Right lung (tissue), 5 donors: Measurements from ENCODE around the gene SP6. TPM values are rescaled to one million over a fixed set of nuclear protein-coding genes. Genes with fewer than 3 reads are reported as not detected.

Experiments
- polyA plus RNA-seq, 5 donors: library from polyadenylated mRNA; unstranded; fragments of 120-200 nt; gene quantifications; one replicate each; pipeline versions ENCODE4 v1.2.1 to v1.2.3, GENCODE V29; 2013; ENCODE audit warnings: inconsistent platforms in 1 of 5, low replicate concordance in 1 of 5; ENCODE audit not compliant: insufficient read length in 5 of 5, insufficient read depth in 1 of 5

SP6 gene
- polyA plus RNA-seq, 5 donors: 3.5 to 6.3 (median 4.3) TPM

Other genes with a start within 250 kb of the SP6 start
- gene KPNB1, start 201.2 kb downstream of the SP6 start, polyA plus RNA-seq: 100 to 1,000 TPM; 183 to 266 (median 224) TPM
- 10 to 100 TPM; 19.4 to 32.4 (median 29.4) TPM for gene TBKBP1, start 157.0 kb downstream of the SP6 start, polyA plus RNA-seq
- gene TBX21, start 117.9 kb downstream of the SP6 start, polyA plus RNA-seq: under 1 TPM; 0.09 to 0.64 (median 0.27) TPM
- gene OSBPL7, start 29.4 kb downstream of the SP6 start, polyA plus RNA-seq: 10 to 100 TPM; 12.1 to 21.8 (median 17.5) TPM
- gene MRPL10, start 19.6 kb downstream of the SP6 start, polyA plus RNA-seq: 10 to 100 TPM; 45.2 to 51.7 (median 49.0) TPM
- gene LRRC46, start 19.5 kb downstream of the SP6 start, polyA plus RNA-seq: 10 to 100 TPM in 3 of 5 donors, 1 to 10 TPM in 2; 3.7 to 19.3 (median 12.8) TPM
- 10 to 100 TPM; 32.5 to 52.4 (median 41.7) TPM for gene SCRN2, start 9.9 kb downstream of the SP6 start, polyA plus RNA-seq
- gene SP2, start 45.1 kb upstream of the SP6 start, polyA plus RNA-seq: 10 to 100 TPM; 19.9 to 24.5 (median 21.0) TPM
- gene PNPO, start 90.4 kb upstream of the SP6 start, polyA plus RNA-seq: 10 to 100 TPM in 3 of 5 donors, 1 to 10 TPM in 2; 9.2 to 13.3 (median 11.2) TPM
- gene PRR15L, start 106.7 kb upstream of the SP6 start, polyA plus RNA-seq: 10 to 100 TPM; 31.5 to 44.8 (median 39.9) TPM
- 100 to 1,000 TPM; 141 to 179 (median 149) TPM for gene CDK5RAP3, start 120.0 kb upstream of the SP6 start, polyA plus RNA-seq
- gene COPZ2, start 186.6 kb upstream of the SP6 start, polyA plus RNA-seq: 10 to 100 TPM; 18.2 to 35.3 (median 23.4) TPM
- 100 to 1,000 TPM; 102 to 127 (median 120) TPM for gene NFE2L1, start 197.2 kb upstream of the SP6 start, polyA plus RNA-seq